Heart right ventricle (tissue), 16 donors: ENCODE measurements around the gene SLC44A5. TPM values are rescaled to one million over a fixed set of nuclear protein-coding genes. Genes with fewer than 3 reads are reported as not detected.
"Not testable (repeated sequence)": the region's sequence is repeated elsewhere in the genome, so short reads cannot be mapped to it uniquely, and the experiment has no call there.

Experiments used
- ATAC-seq, 8 donors: fragments of 200-7000 bp; cut with Tn5 transposase; one replicate each; pipeline ENCODE4 v1.9.1; 2020; ENCODE audit warnings: mild to moderate bottlenecking in 8 of 8, moderate library complexity in 8 of 8, moderate number of reproducible peaks in 1 of 8
- DNase-seq, 2 donors: peaks; one replicate each; pipeline ENCODE4 v3.0.0-alpha.2; 2020
- H3K27ac ChIP-seq, 10 donors: fragments of 200-600 bp; sonication (generic) in 2 of 10; one replicate each; pipeline versions ENCODE4 v1.5.0 to v1.8.0; 2020 to 2022; ENCODE audit warnings: mild to moderate bottlenecking in 3 of 10
- H3K27me3 ChIP-seq, 7 donors: fragments of 200-600 bp; one replicate each; pipeline ENCODE4 v1.8.0; 2021 to 2022; ENCODE audit warnings: mild to moderate bottlenecking in 2 of 7
- H3K36me3 ChIP-seq, 9 donors: fragments of 200-600 bp; sonication (generic) in 1 of 9; one replicate each; pipeline versions ENCODE4 v1.5.0 to v1.8.0; 2020 to 2022; ENCODE audit warnings: mild to moderate bottlenecking in 2 of 9
- H3K4me1 ChIP-seq, 9 donors: fragments of 200-600 bp; sonication (generic) in 1 of 9; one replicate each; pipeline versions ENCODE4 v1.5.0 to v1.8.0; 2020 to 2022; ENCODE audit warnings: mild to moderate bottlenecking in 4 of 9
- H3K4me3 ChIP-seq, 10 donors: fragments of 200-600 bp; sonication (generic) in 2 of 10; one replicate each; pipeline versions ENCODE4 v1.5.0 to v1.8.0; 2020 to 2022; ENCODE audit warnings: mild to moderate bottlenecking in 7 of 10, moderate library complexity in 2 of 10
- H3K9me3 ChIP-seq, 11 donors: fragments of 200-600 bp in 10 of 11; sonication (generic) in 2 of 11; one replicate each; pipeline versions ENCODE4 v1.5.0 to v1.8.0; 2013 to 2022; ENCODE audit warnings: mild to moderate bottlenecking in 2 of 11, control low read depth in 1 of 11, moderate library complexity in 1 of 11
- CTCF ChIP-seq, 9 donors: fragments of 200-600 bp; sonication (generic) in 2 of 9; IDR thresholded peaks; one replicate each; pipeline versions ENCODE4 v1.5.0 to v1.8.0; 2021 to 2022; ENCODE audit warnings: antibody characterized with exemption in 9 of 9, mild to moderate bottlenecking in 5 of 9, moderate library complexity in 1 of 9
- WGBS, 2 donors: extraction: QIAGEN DNeasy Blood & Tissue Kit; methylation state at CpG; one replicate each; pipeline ENCODE4 v1.1.7; 2013; ENCODE audit warnings: inconsistent platforms in 1 of 2; 5-methylcytosine and 5-hydroxymethylcytosine counted together
- intact Hi-C, 10 donors: fragments of 100-400 bp; cut with DNase I; formaldehyde crosslinking; loops; one replicate each; pipeline versions ENCODE4 v1.11.1 to v1.14.2; 2022
- polyA plus RNA-seq, 2 donors: library from polyadenylated mRNA; stranded (reverse); fragments of 200-250 nt; gene quantifications; one replicate each; pipeline ENCODE4 v1.2.3, GENCODE V29; 2013
- total RNA-seq, 10 donors: library from RNA; stranded (reverse); fragmentation: NEBNext Ultra II Directional in 3 of 10; extraction: Animal tissue kit (Norgen Biotek cat#: 25700) in 3 of 10; gene quantifications; one replicate each; pipeline versions ENCODE4 v1.2.1 to v1.2.4, GENCODE V29; 2021 to 2023
- donor health status: Arrhythmogenic right ventricular cardiomyopathy.
- donor health status: ischemic (EF 13 %, LVEDD 7.1; RV severe dilation, severe dysfunction).
- donor health status: healthy with polysubstance abuse.
- donor health status: DM: no; HTN: yes; CAD: no.
- donor health status: DM: no; HTN: no; CAD: no.
- donor health status: ischemic (EF 25% LVEDD 6.9; RV normal size, moderate dysfunction).
- donor health status: ischemic (EF 25% LVEDD 5.7; RV mildly dilated, moderate dysfunction).
- donor health status: healthy.
- donor health status: DM: yes; HTN: yes; CAD: no.
- donor health status: Ischemic cardiomyopathy.
- donor health status: ischemic (EF 35%, LVEDD 5.7; RV mildly dilated, moderate dysfunction).
- donor health status: nonischemic (EF 11% LVEDD 7.7; RV severe dilation, severe dysfunction).
- donor health status: DM: yes; HTN: yes; CAD: no.
- donor health status: PGD.
- donor health status: ischemic (EF 29% LVEDD 5.4; RV normal size, mild dysfunction).
- donor health status: nonischemic (EF 23%, LVEDD 6.1; RV moderate dilation, normal function).

SLC44A5 gene
- total and polyA plus RNA-seq, 12 donors = 0.10 to 4.8 (median 1.5) TPM

DNA sequence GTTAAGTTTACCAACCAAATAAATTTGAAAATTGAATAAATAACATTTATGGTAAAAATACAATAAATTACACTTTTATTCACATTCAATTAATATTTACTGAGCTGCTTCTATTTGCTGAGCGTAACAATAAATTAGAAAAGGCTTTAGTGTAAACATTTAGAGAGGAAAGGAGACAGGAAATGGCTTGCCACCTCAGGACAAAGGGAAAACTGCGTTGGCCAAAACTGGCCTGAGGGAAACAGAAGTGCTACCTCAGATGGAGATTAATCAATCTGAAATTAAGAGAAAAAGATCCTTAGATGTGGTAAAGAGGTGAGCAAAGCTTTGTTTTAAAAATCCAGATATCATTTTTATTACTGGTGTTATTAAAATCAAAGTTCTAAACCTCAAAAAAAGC, 128.0 kb downstream of the SLC44A5 start:
- no peak for ATAC-seq
- H3K9me3 ChIP-seq = peaks cover 0 to 15% (median 0%) of the 10 kb centered on the region in 11 donors
- H3K4me1 ChIP-seq = no peaks in the 10 kb centered on the region
- WGBS, 2 donors = 52 to 53% methylated on average over 2 of the region's 2 CpGs
- no peak overlapping the region for H3K4me3 ChIP-seq
- intact Hi-C loops = no loop called here
- DNase-seq = no peak
- H3K27me3 ChIP-seq = no peaks in the 10 kb centered on the region
- H3K27ac ChIP-seq = no peak overlapping the region
- no peak for TF ChIP-seq CTCF (IDR thresholded peaks at IDR 0.05)
- H3K36me3 ChIP-seq = no peaks in the 10 kb centered on the region

DNA sequence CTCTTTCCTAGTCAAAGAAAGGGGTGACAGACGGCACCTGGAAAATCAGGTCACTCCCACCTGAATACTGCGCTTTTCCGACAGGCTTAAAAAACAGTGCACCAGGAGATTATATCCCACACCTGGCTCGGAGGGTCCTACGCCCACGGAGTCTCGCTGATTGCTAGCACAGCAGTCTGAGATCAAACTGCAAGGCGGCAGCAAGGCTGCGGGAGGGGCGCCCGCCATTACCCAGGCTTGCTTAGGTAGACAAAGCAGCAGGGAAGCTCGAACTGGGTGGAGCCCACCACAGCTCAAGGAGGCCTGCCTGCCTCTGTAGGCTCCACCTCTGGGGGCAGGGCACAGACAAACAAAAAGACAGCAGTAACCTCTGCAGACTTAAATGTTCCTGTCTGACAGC, 134.4 kb downstream of the SLC44A5 start:
- H3K27ac ChIP-seq, H3K4me1 ChIP-seq, H3K9me3 ChIP-seq, H3K4me3 ChIP-seq, ATAC-seq, H3K36me3 ChIP-seq, DNase-seq, intact Hi-C loops, H3K27me3 ChIP-seq: not testable (repeated sequence)
- WGBS, 2 donors = 90 to 91% methylated on average over 12 of the region's 12 CpGs

DNA sequence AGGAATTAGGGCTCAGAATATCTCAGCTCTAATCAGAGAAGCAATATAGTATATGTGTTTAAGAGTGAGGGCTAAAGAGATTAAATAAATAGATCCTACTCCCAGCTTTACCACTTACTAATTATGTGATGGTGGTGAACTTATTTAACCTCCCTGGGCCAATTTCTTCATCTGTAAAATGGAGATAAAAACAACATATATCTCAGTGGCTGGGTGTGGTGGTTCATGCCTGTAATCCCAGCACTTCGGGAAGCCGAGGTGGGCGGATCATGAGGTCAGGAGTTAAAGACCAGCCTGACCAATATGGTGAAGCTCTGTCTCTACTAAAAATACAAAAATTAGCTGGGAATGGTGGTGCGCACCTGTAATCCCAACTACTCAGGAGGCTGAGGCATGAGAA, 135.2 kb downstream of the SLC44A5 start:
- DNase-seq (no peak), ATAC-seq (no peak)
- WGBS, 2 donors = 91 to 92% methylated on average over 4 of the region's 4 CpGs
- TF ChIP-seq CTCF (IDR thresholded peaks at IDR 0.05) = no peak
- Histone ChIP-seq H3K4me3 (no peak overlapping the region), H3K9me3 (peaks cover 0 to 4% (median 0%) of the 10 kb centered on the region in 11 donors), H3K27ac (no peak overlapping the region), H3K27me3 (no peaks in the 10 kb centered on the region), H3K36me3 (no peaks in the 10 kb centered on the region), H3K4me1 (no peaks in the 10 kb centered on the region)
- intact Hi-C loops = no loop called here

DNA sequence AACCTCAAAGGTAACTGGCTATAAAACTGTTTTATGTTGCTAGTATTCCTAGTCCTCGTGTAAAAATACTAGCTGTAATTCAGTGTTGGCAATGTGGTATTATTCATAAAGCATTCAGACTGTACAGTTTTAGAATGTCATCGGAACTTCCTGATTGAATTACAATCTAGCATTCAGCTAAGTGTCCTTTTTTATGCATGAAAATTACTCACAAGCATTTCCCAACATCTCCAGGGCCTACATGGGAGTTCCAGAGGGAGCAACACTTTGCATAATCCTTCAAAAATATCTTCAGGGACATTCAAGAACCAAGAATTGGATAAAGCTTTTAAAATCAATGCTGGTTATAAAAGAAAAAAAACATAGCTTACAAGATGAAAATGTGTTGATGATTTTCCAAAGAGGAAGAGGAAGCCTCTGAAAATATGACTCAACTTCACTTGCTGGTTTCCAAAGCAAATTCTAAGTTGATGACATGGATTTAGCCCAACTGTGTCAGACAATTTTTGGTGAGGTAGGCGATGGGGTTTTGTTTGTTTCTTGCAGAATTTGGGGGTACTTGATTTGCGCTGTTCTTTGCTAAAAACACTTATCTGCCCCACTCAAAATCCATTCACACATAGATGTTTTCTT, 137.8 kb downstream of the SLC44A5 start:
- no peak for DNase-seq
- 62 to 64% methylated on average over 4 of the region's 4 CpGs for WGBS, 2 donors
- H3K27me3 ChIP-seq = no peaks in the 10 kb centered on the region
- no peak overlapping the region for H3K27ac ChIP-seq
- intact Hi-C loops = loop anchor here in 1 of 10 donors (5.0 kb wide), 1 partner anchor 689 kb away; no protein-coding TSS in a partner anchor
- H3K9me3 ChIP-seq = peaks cover 0 to 4% (median 0%) of the 10 kb centered on the region in 11 donors
- no peaks in the 10 kb centered on the region for H3K4me1 ChIP-seq
- ATAC-seq = no peak
- H3K36me3 ChIP-seq = no peaks in the 10 kb centered on the region
- TF ChIP-seq CTCF (IDR thresholded peaks at IDR 0.05) = no peak
- H3K4me3 ChIP-seq = no peak overlapping the region
